HG03196 (cell line): ENCODE data around the gene KCNN4.
A peak's percentile ranks its signal among the peaks of the same experiment; 100 is the strongest.
"Not testable (repeated sequence)": the region's sequence is repeated elsewhere in the genome, so short reads cannot be mapped to it uniquely, and the experiment has no call there.

Source experiments
- ATAC-seq: cut with Tn5 transposase; IDR thresholded peaks from one replicate; pipeline ENCODE4 v1.9.1; 2021; ENCODE audit not compliant: unreplicated experiment

The KCNN4 gene

GRCh38 chr19:43775299-43775890 lies 5.4 kb downstream of the KCNN4 start:
- no peak for ATAC-seq

GRCh38 chr19:43774940-43775258 lies 5.9 kb downstream of the KCNN4 start:
- ATAC-seq = not testable (repeated sequence)

GRCh38 chr19:43774103-43774939 lies 6.5 kb downstream of the KCNN4 start:
- ATAC-seq = no peak

- ATAC-seq = no peak
Observed at GRCh38 chr19:43773725-43774102, 7.1 kb downstream of the KCNN4 start.

- ATAC-seq = no peak
Observed at GRCh38 chr19:43769256-43769655, 11.5 kb downstream of the KCNN4 start.

- no peak for ATAC-seq
Observed at GRCh38 chr19:43768273-43769050, 12.3 kb downstream of the KCNN4 start.

- ATAC-seq = no peak
Observed at GRCh38 chr19:43767818-43768217, 13.0 kb downstream of the KCNN4 start.

- no peak for ATAC-seq
Observed at GRCh38 chr19:43767316-43767715, 13.5 kb downstream of the KCNN4 start.

- ATAC-seq = no peak
Observed at GRCh38 chr19:43766755-43767043, 14.1 kb downstream of the KCNN4 start.

GRCh38 chr19:43765109-43765876 lies 15.5 kb downstream of the KCNN4 start:
- ATAC-seq = peak; percentile 69

- not testable (repeated sequence) for ATAC-seq
Observed at GRCh38 chr19:43764684-43765083, 16.1 kb downstream of the KCNN4 start.

GRCh38 chr19:43763473-43763939 lies 17.3 kb downstream of the KCNN4 start:
- no peak for ATAC-seq

GRCh38 chr19:43762814-43763213 lies 18.0 kb downstream of the KCNN4 start:
- no peak for ATAC-seq

GRCh38 chr19:43760941-43761340 lies 19.8 kb downstream of the KCNN4 start:
- ATAC-seq = no peak

- no peak for ATAC-seq
Observed at GRCh38 chr19:43759515-43759914, 21.3 kb downstream of the KCNN4 start.

GRCh38 chr19:43755256-43755801 lies 25.4 kb downstream of the KCNN4 start:
- ATAC-seq = peak; percentile 14

GRCh38 chr19:43754503-43755255 lies 26.1 kb downstream of the KCNN4 start, which contains the start of gene SMG9:
Gene SMG9 (minus strand): TSS chr19:43754962. CDS start chr19:43750741, 4,221 bp downstream.
- ATAC-seq = peak; percentile 57

- no peak for ATAC-seq
Observed at GRCh38 chr19:43754253-43754502, 26.6 kb downstream of the KCNN4 start.

- ATAC-seq = no peak
Observed at GRCh38 chr19:43752287-43752875, 28.4 kb downstream of the KCNN4 start.
